GM08714 (cell line): ENCODE measurements around the gene SAMD14.

Source experiments
- H3K4me3 ChIP-seq: fragments of 200-500 bp; sonication (Bioruptor generic); 2 replicates; pipeline ENCODE4 v1.5.1; 2014; ENCODE audit warnings: mild to moderate bottlenecking, low read length, inconsistent platforms
- ZNF274 ChIP-seq: IDR thresholded peaks from 2 replicates; pipeline ENCODE4 v1.6.1; 2012; ENCODE audit warnings: mild to moderate bottlenecking, low read depth, low read length

SAMD14 gene

DNA sequence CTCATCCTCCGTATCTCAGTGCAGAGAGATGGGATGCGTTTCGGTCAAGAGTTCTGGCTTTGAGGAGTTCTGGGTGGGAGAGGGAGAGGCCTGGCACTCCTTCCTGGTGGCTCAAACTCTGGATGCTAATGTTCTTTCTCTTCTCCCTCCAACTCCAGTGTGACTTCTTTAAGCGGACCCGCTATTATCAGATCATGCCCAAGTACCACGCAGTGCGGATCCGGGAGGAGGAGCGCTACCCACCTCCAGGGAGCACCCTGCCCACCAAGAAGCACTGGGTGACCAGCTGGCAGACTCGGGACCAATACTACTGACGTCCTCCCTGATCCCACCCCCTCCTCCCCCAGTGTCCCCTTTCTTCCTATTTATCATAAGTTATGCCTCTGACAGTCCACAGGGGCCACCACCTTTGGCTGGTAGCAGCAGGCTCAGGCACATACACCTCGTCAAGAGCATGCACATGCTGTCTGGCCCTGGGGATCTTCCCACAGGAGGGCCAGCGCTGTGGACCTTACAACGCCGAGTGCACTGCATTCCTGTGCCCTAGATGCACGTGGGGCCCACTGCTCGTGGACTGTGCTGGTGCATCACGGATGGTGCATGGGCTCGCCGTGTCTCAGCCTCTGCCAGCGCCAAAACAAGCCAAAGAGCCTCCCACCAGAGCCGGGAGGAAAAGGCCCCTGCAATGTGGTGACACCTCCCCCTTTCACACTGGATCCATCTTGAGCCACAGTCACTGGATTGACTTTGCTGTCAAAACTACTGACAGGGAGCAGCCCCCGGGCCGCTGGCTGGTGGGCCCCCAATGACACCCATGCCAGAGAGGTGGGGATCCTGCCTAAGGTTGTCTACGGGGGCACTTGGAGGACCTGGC is 40.8 kb downstream of the SAMD14 start:
- no peak for TF ChIP-seq ZNF274
- H3K4me3 ChIP-seq: no peak overlapping the region

- H3K4me3 ChIP-seq: no peak overlapping the region
- no peak for TF ChIP-seq ZNF274
These were observed 42.0 kb downstream of the SAMD14 start for GRCh38 chr17:50087912-50088405.

GRCh38 chr17:50087246-50087911 is 42.6 kb downstream of the SAMD14 start:
- TF ChIP-seq ZNF274: no peak

DNA sequence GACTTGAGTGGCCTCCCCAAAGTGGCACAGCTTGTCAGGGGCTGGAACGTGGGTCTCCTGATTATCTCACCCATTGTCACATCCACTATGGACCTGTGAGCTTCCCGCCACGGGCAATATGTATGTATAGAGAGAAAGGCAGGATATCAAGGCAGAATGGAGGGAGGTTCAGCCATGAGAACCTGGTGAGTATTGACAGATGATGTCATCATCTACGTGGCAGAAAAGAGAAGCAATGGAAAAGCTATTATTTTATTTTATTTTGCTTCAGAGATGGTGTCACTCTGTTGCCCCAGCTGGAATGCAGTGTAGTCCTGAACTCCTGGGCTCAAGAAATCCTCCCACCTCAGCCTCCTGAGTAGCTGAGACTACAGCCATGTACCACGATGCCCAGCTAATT is 48.2 kb downstream of the SAMD14 start:
- no peak for TF ChIP-seq ZNF274
- no peak overlapping the region for H3K4me3 ChIP-seq

More at GRCh38 chr17:50087246-50087911, 42.6 kb downstream of the SAMD14 start:
- no peak overlapping the region for H3K4me3 ChIP-seq

DNA sequence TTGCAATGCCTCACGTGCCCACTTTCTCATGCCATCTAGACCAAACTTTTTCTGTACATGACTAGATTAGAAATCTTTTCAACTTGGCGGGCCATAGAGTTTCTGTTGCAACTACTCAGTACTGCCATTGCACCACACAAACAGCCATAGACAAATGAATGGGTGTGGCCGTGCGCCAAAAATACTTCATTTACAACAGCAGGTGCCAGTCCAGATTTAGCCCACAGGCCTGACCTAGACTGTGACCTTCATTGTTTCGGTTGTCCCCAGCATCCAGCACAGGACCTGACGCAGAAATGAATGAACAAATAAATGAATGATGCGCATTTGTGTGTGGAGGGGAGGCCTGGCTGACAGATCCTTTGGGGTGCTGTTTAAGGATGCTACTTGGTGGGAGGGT is 49.1 kb downstream of the SAMD14 start:
- H3K4me3 ChIP-seq: no peak overlapping the region
- no peak for TF ChIP-seq ZNF274

DNA sequence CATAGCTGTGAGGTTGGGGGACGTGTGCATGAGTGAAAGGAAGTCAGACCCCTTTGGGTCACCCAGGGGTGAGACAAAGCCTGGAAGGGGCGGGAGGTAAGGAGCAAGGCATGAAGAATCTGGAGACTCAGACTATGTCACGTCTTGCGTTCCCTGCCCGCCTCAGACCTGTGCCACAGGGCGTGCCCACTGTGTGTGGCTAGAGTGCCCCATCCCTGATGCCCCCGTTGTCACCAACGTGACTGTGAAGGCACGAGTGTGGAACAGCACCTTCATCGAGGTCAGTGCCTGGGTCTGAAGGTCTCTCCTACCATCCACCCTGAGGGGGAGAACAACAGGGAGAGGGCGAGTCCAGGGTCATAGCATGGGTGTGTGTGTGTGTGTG is 49.9 kb downstream of the SAMD14 start:
- TF ChIP-seq ZNF274: no peak
- H3K4me3 ChIP-seq: no peak overlapping the region

- H3K4me3 ChIP-seq: no peak overlapping the region
- TF ChIP-seq ZNF274: no peak
These were observed 50.4 kb downstream of the SAMD14 start for GRCh38 chr17:50079334-50080095.

DNA sequence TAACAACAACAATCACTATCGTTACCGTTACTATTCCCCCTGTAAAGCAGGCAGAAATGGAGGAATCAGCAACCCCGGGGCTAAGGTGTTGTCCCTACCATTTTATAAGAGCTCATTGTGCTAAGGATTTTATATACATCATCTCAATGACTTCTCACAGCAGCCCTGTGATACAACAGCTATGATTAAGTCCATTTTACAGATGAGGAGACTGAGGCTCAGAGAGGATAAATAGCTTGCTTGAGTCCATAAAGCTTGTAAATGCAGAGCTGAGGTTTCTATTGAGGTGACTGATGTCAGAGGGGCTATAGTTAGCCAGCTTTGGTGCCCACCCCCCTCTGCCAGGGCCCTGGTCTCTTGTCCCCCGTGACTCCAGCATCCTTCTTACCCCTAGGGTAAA is 51.5 kb downstream of the SAMD14 start:
- no peak overlapping the region for H3K4me3 ChIP-seq
- TF ChIP-seq ZNF274: no peak

GRCh38 chr17:50076591-50077235 is 53.2 kb downstream of the SAMD14 start:
- no peak overlapping the region for H3K4me3 ChIP-seq
- TF ChIP-seq ZNF274: no peak

- no peak overlapping the region for H3K4me3 ChIP-seq
- TF ChIP-seq ZNF274: no peak
These were observed 53.8 kb downstream of the SAMD14 start for GRCh38 chr17:50076221-50076590.

GRCh38 chr17:50075446-50076032 is 54.4 kb downstream of the SAMD14 start:
- TF ChIP-seq ZNF274: no peak
- no peak overlapping the region for H3K4me3 ChIP-seq

- TF ChIP-seq ZNF274: no peak
- no peak overlapping the region for H3K4me3 ChIP-seq
These were observed 55.7 kb downstream of the SAMD14 start for GRCh38 chr17:50074227-50074626.

- TF ChIP-seq ZNF274: no peak
- no peak overlapping the region for H3K4me3 ChIP-seq
These were observed 57.0 kb downstream of the SAMD14 start for GRCh38 chr17:50072925-50073324.

DNA sequence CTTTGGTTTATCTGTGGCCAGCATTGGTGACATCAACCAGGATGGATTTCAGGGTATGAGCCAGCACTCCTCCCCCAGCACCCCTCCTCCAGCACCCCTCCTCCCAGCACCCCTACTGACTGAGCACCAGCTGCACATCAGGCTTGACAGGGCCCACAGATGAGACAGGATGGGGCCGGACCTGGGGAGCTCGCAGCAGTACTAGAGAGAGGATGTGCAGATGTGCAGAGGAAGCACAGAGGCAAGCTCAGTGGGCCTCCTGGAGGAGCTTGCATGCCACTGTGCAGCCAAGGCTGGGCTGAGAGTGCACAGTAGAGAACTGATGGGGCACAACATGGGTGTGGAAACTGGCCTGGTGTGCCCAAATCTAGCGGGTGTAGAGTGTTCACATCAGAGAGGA is 57.8 kb downstream of the SAMD14 start:
- no peak overlapping the region for H3K4me3 ChIP-seq
- no peak for TF ChIP-seq ZNF274
